Body of pancreas (tissue), 4 donors: ENCODE data around the gene KIAA1217. TPM values are rescaled to one million over a fixed set of nuclear protein-coding genes. Genes with fewer than 3 reads are reported as not detected.
A peak's percentile ranks its signal among the peaks of the same experiment; 100 is the strongest.

Experiments used
- ATAC-seq: fragments of 150-250 bp; one replicate; pipeline ENCODE4 v1.9.1; 2016
- DNase-seq, 4 donors: peaks; one replicate each; pipeline ENCODE4 v3.0.0-alpha.2; 2019
- H3K27ac ChIP-seq, 4 donors: fragments of 200-600 bp; sonication (generic); 1 replicate in 3 of 4; 2 replicates in 1 of 4; pipeline versions ENCODE4 v1.5.1 to v1.6.1; 2016 to 2019; ENCODE audit warnings: mild to moderate bottlenecking in 1 of 4, mixed read lengths in 1 of 4, moderate library complexity in 1 of 4
- H3K27me3 ChIP-seq, 2 donors: fragments of 200-600 bp; sonication (generic); one replicate each; pipeline ENCODE4 v1.6.0; 2016; ENCODE audit warnings: mild to moderate bottlenecking in 1 of 2
- H3K36me3 ChIP-seq, 2 donors: fragments of 200-600 bp; sonication (generic); replicated peaks in 1 of 2; 2 replicates each; pipeline ENCODE4 v1.5.1; 2016; ENCODE audit warnings: low read depth in 2 of 2; ENCODE audit not compliant: insufficient read depth in 1 of 2
- H3K4me1 ChIP-seq: fragments of 200-600 bp; sonication (generic); one replicate; pipeline ENCODE4 v1.6.0; 2016
- H3K4me3 ChIP-seq, 2 donors: fragments of 200-600 bp; sonication (generic); 1 replicate in 1 of 2; 2 replicates in 1 of 2; pipeline ENCODE4 v1.5.1; 2016 to 2019
- H3K9me3 ChIP-seq, 3 donors: fragments of 200-600 bp; sonication (generic); 1 replicate in 2 of 3; 2 replicates in 1 of 3; pipeline ENCODE4 v1.5.1; 2016
- CTCF ChIP-seq, 7 experiments: fragments of 450-650 bp in 4 of 7; fragments of 200-600 bp in 3 of 7; sonication (generic) in 3 of 7; IDR thresholded peaks; one replicate each; pipeline ENCODE4 v1.5.1; 2016 to 2019; ENCODE audit warnings: antibody characterized with exemption in 7 of 7
- POLR2A ChIP-seq, 3 donors: fragments of 450-650 bp; IDR thresholded peaks; one replicate each; pipeline ENCODE4 v1.6.1; 2016; ENCODE audit warnings: antibody characterized with exemption in 3 of 3, mild to moderate bottlenecking in 2 of 3
- WGBS, 2 donors: methylation state at CpG; one replicate each; pipeline ENCODE4 v1.1.5; 2017; 5-methylcytosine and 5-hydroxymethylcytosine counted together
- intact Hi-C: fragments of 100-400 bp; cut with DNase I; formaldehyde crosslinking; loops from one replicate; pipeline ENCODE4 v1.15.1; 2023
- total RNA-seq, 2 donors: library from RNA; depleted of rRNA; stranded (reverse); fragments of >200 nt; gene quantifications; one replicate each; pipeline ENCODE4 v1.1.0, GENCODE V29; 2016

Gene KIAA1217
- total RNA-seq, 2 donors from 2014 or later: 25.9 to 36.9 TPM

- ATAC-seq (no peak), DNase-seq (no peak)
- 93 to 100% methylated on average over 2 to 4 of the region's 4 CpGs for WGBS, 2 donors
- Histone ChIP-seq H3K4me3 (no peak overlapping the region), H3K36me3 (no peaks in the 10 kb centered on the region), H3K27me3 (no peaks in the 10 kb centered on the region), H3K4me1 (peaks cover 23% of the 10 kb centered on the region), H3K27ac (no peak overlapping the region), H3K9me3 (no peaks in the 10 kb centered on the region)
- TF ChIP-seq POLR2A (IDR thresholded peaks at IDR 0.05) (no peak), CTCF (IDR thresholded peaks at IDR 0.05) (no peak)
- intact Hi-C loops: no loop called here
Measured at GRCh38 chr10:24257588-24257987, 48.6 kb downstream of the KIAA1217 start.

GRCh38 chr10:24259365-24260130 is 50.6 kb downstream of the KIAA1217 start:
- no peaks in the 10 kb centered on the region for H3K27me3 ChIP-seq
- no peak for TF ChIP-seq POLR2A (IDR thresholded peaks at IDR 0.05)
- no peak for TF ChIP-seq CTCF (IDR thresholded peaks at IDR 0.05)
- no peaks in the 10 kb centered on the region for H3K9me3 ChIP-seq
- peaks cover 26% of the 10 kb centered on the region for H3K4me1 ChIP-seq
- no peaks in the 10 kb centered on the region for H3K36me3 ChIP-seq
- 90% methylated on average over 7 of the region's 7 CpGs for WGBS, 2 donors
- ATAC-seq (no peak), DNase-seq (no peak)
- no peak overlapping the region for H3K27ac ChIP-seq
- H3K4me3 ChIP-seq: no peak overlapping the region
- intact Hi-C loops: no loop called here

- WGBS, 2 donors: 81 to 91% methylated on average over 3 of the region's 3 CpGs
- intact Hi-C loops: no loop called here
- Histone ChIP-seq H3K4me3 (no peak overlapping the region), H3K36me3 (no peaks in the 10 kb centered on the region), H3K4me1 (peaks cover 13% of the 10 kb centered on the region), H3K27ac (no peak overlapping the region), H3K27me3 (no peaks in the 10 kb centered on the region), H3K9me3 (no peaks in the 10 kb centered on the region)
- DNase-seq: no peak
- TF ChIP-seq POLR2A (IDR thresholded peaks at IDR 0.05) (no peak), CTCF (IDR thresholded peaks at IDR 0.05) (no peak)
- no peak for ATAC-seq
Measured at GRCh38 chr10:24261627-24262026, 52.7 kb downstream of the KIAA1217 start.

GRCh38 chr10:24262929-24263590 is 54.1 kb downstream of the KIAA1217 start:
- Histone ChIP-seq H3K9me3 (no peaks in the 10 kb centered on the region), H3K27me3 (no peaks in the 10 kb centered on the region), H3K36me3 (no peaks in the 10 kb centered on the region), H3K4me3 (no peak overlapping the region), H3K4me1 (peaks cover 12% of the 10 kb centered on the region), H3K27ac (no peak overlapping the region)
- intact Hi-C loops: no loop called here
- WGBS, 2 donors: 63 to 73% methylated on average over 7 of the region's 7 CpGs
- ATAC-seq: peak; percentile 68
- TF ChIP-seq POLR2A (IDR thresholded peaks at IDR 0.05) (no peak), CTCF (IDR thresholded peaks at IDR 0.05) (no peak)
- peak in 2 of 4 donors; percentile 29 to 59 for DNase-seq
